Transverse colon (tissue), 3 donors: ENCODE measurements around the gene ANKRD44.

ENCODE experiments used
- EP300 ChIP-seq: sonication (generic); formaldehyde crosslinking; IDR thresholded peaks from one replicate; pipeline ENCODE4 v1.6.1; 2017; ENCODE audit warnings: antibody characterized with exemption, low read depth
- POLR2A ChIP-seq: fragments of 450-650 bp; IDR thresholded peaks from one replicate; pipeline ENCODE4 v1.6.1; 2016; ENCODE audit warnings: antibody characterized with exemption, mild to moderate bottlenecking, moderate library complexity
- TF ChIP-seq, protein P1 (sequence below), 5 experiments: fragments of 200-600 bp in 3 of 5; fragments of 450-650 bp in 2 of 5; sonication (generic) in 3 of 5; IDR thresholded peaks; 1 replicate in 2 of 5; 2 replicates in 3 of 5; pipeline ENCODE4 v1.5.1; 2016 to 2017; ENCODE audit warnings: antibody characterized with exemption in 5 of 5, inconsistent platforms in 3 of 5, mild to moderate bottlenecking in 2 of 5, moderate library complexity in 1 of 5

GRCh38 chr2:197215748-197216360 is 94.7 kb downstream of the ANKRD44 start:
- TF ChIP-seq, protein P1, sequence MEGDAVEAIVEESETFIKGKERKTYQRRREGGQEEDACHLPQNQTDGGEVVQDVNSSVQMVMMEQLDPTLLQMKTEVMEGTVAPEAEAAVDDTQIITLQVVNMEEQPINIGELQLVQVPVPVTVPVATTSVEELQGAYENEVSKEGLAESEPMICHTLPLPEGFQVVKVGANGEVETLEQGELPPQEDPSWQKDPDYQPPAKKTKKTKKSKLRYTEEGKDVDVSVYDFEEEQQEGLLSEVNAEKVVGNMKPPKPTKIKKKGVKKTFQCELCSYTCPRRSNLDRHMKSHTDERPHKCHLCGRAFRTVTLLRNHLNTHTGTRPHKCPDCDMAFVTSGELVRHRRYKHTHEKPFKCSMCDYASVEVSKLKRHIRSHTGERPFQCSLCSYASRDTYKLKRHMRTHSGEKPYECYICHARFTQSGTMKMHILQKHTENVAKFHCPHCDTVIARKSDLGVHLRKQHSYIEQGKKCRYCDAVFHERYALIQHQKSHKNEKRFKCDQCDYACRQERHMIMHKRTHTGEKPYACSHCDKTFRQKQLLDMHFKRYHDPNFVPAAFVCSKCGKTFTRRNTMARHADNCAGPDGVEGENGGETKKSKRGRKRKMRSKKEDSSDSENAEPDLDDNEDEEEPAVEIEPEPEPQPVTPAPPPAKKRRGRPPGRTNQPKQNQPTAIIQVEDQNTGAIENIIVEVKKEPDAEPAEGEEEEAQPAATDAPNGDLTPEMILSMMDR (IDR thresholded peaks at IDR 0.05): no peak
- TF ChIP-seq POLR2A (no peak), EP300 (no peak)
